GM19351 (cell line): ENCODE data around the gene PJVK.

Source experiments
- ATAC-seq: cut with Tn5 transposase; IDR thresholded peaks from one replicate; pipeline ENCODE4 v1.9.1; 2021; ENCODE audit warnings: mild to moderate bottlenecking, moderate library complexity; ENCODE audit not compliant: unreplicated experiment

The PJVK gene

DNA sequence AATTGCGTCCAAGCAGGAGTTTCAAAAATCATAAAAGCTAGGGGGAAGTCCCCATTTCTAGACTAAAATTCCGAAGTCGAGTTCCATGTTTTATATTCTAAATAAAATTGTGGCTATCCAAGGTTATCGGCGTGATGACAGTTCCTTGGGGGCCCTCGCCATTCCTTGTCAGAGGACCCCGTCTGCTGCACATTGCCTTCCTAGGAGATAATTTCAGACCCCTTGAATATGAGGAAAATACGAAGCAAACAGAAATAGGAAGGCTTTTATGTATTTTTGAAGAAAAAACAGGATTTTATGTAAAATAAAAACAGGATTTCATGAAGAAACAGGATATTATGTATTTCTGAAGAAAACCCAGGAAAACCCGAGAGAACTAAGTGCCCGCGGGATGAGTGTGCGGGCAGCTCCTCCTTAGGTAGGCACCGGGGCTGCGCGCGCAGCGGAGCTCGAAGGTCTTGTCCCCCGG lies 28.6 kb downstream of the PJVK start:
- ATAC-seq: no peak

DNA sequence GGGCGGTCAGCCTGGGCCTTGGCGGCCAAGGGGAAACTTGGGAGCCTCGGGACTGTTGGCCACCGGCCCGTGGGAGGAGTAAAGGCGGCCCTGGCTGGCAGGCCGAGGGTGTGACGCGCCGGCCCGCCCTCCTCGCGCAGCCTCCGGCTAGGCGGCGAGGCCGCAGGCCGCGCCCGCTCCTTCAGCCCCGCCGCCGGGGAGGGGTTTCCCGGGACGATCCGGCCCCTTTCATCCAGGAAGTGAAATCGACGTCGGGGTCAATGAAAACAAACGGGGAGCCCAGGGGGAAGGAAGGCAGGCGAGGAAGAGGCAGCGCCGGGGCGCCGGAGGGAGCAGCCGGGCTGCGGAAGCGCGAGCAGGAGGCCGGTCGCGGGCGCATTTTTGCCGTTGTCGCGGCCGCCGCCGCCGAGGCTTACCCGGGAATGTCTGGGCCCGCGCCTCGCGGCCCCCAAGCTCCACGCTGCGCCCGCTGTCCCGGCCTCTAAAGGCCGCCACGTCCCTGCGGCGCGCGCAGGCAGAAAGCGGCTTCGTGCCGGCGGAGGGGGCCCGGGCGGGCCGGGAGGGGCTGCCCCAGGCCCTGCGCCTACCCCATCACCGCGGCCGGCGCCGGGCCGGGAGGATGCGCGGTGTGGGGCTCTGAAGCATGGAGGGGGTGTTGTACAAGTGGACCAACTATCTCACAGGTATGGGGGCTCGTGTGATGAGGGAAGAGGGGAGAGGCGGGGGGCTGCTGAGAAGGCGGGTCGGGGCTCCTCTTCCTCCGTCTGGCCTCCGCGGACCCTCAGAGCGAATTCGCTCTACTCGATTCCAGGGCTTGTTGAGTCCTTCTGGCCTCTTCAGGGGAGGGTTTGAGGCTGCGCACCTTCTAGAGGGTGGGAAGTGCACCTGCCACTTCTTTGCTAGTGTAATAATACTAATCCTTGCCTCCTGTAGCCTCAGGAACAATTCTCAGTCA lies 29.3 kb downstream of the PJVK start, which contains the start of gene PLEKHA3:
Gene PLEKHA3, plus strand, starts transcription at position 231 of the 955 bp plus-strand sequence. Its CDS starts 413 bp downstream, at position 644.
- ATAC-seq: peak; percentile 58

DNA sequence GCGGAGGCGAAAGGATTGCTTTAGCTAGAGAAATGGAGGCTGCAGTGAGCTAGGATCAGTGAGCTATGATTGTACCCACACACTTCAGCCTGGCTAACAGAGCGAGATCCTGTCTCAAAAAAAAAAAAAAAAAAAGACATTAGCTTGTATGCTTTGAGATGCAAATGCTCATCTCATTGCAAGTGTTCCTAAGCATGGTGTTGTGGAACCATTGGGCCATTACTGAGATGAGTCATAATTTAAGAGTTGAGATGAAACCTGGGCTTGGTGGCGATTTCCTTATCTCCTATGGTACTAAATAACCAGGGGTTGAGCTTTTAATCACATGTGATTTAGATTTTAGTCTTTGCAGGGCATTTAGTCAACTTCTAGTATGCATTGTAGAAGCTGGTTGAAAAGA lies 31.3 kb downstream of the PJVK start:
- ATAC-seq: peak; percentile 40

DNA sequence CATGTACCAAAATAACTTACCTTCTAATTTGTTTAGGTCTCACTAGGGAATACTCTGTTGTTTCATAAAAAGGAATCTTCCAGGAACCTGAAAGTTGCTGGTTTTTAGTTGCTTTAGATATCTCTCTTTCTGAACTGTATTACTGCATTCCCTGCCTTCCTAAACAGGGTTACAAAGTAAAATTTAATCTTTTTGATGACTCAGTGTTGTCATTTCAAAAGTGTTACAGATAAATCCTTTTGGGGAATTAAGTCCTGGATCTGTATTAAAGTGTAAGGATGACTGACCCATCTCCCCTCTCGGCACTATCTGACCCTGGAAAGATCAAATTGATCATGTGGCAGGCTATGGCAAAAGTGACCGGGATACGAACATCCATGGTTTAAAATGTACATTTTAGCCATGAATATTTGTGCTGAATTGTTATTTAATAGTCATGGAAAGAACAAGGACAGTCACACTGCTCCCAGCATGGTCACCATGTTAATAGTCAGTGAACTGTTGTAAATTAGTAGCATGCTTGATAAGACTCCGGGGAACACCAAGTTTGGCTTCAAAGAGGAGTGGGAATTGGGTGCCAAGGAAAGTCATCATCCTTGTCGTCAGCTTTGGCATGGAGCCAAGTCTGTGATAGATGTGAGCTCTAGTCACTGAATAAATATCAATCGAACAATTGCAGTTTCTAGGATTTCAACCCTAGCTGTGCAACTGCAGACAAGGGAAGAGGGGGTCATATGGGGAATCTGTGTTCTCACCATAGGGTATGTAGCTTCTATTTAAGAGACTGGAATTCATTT lies 33.3 kb downstream of the PJVK start:
- ATAC-seq: no peak

DNA sequence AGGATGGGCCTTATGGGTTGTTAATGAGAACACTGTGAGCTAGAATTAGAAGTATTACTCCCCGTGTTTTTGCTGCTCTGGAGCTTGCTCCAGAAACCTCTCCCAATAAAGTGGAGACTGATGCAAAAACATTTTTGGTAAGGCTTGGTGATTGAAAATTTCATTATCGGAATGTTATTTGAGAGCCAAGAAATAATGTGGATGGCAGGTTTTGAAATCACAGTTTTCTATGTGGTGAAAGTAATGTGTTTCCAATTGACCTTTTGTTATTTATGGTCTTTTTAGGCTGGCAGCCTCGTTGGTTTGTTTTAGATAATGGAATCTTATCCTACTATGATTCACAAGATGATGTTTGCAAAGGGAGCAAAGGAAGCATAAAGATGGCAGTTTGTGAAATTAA lies 34.2 kb downstream of the PJVK start:
- no peak for ATAC-seq

DNA sequence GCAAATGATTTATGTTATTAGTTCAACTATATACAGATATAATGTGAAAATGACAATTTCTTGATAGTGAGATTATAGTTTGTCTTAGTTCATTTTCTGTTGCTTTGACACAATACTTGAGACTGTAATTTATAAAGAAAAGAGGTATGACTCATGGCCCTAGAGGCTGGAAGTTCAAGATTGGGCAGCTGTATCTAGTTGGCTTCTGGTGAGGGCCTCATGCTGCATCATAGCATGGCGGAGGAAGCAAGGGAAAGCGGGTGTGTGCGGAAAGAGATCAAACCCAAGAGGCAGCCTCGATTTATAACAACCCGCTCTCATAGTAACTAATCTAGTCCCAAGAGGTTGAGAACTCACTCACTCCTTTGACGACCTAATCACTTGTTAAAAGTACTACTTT lies 40.4 kb downstream of the PJVK start:
- ATAC-seq: no peak

DNA sequence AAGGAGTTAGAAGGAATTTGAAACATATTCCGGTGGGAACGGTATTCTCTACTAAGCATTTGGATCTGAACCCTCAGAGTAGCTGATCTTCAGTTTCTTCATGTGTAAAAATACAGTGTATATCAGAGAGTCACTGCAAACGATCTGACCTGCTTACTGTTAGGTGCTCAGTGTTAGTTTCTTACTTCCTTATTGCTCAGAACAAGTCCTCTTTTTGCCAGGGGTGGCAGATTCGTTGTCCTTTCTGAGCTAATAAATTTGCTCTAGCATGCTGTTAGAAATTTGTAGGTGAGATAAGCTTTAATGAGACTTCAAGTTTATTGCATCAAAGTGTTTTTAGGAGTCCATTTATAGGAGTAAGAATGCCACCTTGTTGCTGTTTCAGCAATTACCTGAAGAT lies 44.9 kb downstream of the PJVK start:
- ATAC-seq: no peak

DNA sequence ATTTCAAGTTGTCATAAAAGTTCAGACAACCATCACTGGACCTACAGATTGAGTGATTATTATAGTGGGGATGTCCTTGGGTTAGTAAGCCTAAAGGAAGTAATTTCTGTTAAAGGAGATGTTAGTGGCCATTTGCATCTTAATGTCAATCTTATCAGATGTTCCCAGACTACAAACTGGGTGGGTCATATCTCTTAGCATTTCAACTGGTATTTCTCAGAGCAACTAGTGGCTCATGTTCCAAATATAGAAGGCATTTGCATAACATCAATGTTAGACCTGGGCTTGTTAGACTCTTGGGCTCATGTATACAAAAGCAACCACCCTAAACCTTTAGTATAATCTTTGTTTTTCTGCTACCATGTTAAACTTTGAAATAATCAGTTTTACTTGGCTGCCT lies 47.0 kb downstream of the PJVK start:
- ATAC-seq: peak; percentile 86

DNA sequence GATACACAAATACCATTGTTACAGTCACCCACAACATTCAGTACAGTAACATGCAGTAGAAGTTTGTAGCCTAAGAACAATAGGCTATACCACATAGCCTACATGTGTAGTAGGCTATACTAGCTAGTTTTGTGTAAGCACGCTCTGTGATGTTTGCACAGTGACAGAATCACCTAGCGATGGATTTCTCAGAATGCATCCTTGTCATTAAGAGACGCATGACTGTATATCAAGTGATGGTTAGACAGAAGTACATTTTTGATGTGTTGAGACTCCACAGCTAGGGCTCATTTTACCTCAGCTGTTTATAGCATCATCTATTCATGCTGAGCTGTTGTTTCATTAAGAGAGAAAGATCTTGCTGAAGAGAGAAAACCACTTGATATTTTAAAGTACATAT lies 48.5 kb downstream of the PJVK start:
- ATAC-seq: no peak

DNA sequence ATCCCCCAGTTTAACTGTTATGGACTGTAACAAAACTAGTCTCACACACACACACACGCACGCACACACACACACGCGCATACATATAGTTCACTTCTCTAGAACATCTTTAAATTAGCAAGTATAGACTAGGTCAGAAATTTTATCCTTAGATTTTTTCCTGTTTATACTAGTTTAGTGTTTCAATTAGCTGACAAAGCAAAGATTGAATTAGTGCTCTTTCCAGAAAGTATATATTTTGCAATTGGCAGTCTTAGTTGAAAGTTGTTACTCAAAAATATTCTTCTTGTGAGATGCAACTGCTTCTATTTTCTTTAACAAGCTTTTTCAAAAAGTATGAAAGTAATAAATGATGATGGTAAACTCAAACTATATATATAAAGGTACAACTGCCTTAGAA lies 51.6 kb downstream of the PJVK start:
- ATAC-seq: no peak

DNA sequence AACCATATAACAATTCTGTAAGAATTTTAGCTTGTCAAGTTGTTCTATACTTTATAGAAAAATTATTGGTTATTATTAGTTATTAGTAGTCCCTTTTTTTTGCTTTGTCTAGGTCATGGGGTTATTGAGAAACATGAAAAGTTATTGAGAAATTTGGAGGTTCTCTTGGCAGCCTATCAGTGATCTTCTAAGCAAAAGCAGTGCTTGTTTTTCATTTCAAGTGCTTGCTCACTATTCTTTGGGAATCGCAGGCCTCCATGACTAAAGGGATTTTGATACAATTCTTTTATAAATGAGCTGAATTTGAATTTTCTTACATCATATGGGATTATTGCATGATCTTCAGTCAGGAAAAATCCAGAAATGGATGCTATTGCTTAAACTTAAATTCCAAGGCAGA lies 54.9 kb downstream of the PJVK start:
- no peak for ATAC-seq

DNA sequence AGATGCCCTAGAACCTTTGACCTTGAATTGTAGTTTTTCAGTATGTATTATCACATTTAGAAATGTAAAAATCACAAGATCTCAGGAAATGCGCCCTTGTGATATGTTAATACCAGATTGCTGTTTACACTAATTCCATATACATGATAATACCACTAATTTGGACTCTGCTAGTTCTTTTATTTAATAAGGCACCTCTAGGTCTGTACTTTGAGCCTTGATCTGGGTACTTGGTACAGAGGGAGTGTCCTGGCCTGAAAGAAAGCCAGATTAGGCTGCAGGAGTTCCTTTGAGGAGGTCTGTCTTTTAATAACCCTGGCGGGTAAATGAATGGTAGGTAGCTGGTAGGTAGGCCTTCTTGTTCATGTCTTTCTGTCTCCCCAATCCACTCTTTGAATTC lies 55.3 kb downstream of the PJVK start:
- ATAC-seq: no peak

DNA sequence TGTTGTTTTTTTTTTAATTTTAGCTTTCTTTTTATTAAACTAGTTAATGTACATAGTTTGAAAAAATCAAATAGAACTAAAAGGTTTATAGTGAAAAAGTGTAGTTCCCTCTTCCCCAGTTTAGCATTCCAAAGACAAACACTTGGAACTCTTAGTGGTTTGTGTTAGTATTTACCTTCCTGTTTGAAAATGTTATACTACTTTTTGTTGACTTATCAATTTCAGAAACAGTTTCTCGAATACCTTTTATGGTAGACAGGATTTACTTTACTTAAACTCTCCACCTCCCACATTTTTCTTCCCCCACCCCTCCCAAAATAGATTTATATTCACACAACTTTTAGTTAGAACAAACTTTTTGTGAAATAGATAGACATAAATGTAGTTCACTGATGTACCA lies 55.8 kb downstream of the PJVK start:
- no peak for ATAC-seq

DNA sequence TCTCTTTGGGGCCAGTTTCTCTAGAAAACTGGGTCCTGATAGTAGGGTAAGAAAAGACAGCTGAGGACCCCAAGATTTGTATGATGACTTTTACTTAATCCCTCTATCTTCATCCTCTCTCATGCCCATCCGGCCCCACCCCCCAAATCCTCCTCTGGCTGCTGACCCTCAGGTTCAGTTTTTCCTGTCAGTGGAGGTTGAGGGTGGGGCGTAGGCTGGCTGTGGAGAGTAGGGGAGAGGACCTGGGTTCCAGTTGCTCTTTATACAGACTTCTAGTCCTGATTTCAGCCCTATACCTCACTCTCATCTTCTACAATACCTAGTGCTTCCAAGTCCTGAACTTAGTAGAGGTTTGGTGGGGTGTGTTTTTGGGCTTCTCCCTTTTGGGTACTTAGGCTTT lies 57.5 kb downstream of the PJVK start:
- no peak for ATAC-seq

DNA sequence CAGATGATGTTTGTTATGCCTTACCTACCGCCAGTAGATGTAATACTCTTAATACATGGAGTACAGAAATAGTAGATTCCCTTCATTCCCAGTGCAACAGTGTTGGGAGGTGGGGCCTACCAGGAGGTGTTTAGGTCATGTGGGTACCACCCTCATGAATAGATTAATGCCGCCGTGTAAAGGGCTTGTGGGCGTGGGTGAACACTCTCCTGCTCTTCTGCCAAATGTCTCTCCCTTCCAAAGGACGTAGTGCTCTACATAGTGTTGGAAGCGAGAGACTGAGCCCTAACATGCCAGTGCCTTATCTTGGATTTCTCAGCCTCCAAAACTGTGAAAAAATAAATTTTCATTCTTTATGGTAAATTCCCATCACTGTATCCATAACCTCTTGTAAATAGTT lies 59.2 kb downstream of the PJVK start:
- ATAC-seq: no peak
